NOMO-1 treated with dmso at 0.1 percent for 144 hours (cell line): ENCODE data around the gene OR2J1.
"Not testable (repeated sequence)": the region's sequence is repeated elsewhere in the genome, so short reads cannot be mapped to it uniquely, and the experiment has no call there.

ENCODE experiments used
- DNase-seq: peaks from one replicate; lab custom pipeline; 2025; ENCODE audit not compliant: unreplicated experiment; lab: John Stamatoyannopoulos, UW

The OR2J1 gene

GRCh38 chr6:29099190-29099589, at the start of gene OR2J1:
TSS of gene OR2J1 (plus strand) at chr6:29099490. CDS start at chr6:29100943, 1,453 bp downstream.
- no peak for DNase-seq

- no peak for DNase-seq
These were observed 47.6 kb upstream of the OR2J1 start for GRCh38 chr6:29051680-29052079.

GRCh38 chr6:29071831-29072723, 27.2 kb upstream of the OR2J1 start:
- DNase-seq = no peak

- no peak for DNase-seq
These were observed 20.1 kb upstream of the OR2J1 start for GRCh38 chr6:29079203-29079602.

GRCh38 chr6:29081312-29081711, 18.0 kb upstream of the OR2J1 start:
- no peak for DNase-seq

- DNase-seq = no peak
These were observed 16.8 kb upstream of the OR2J1 start for GRCh38 chr6:29082457-29082856.

- DNase-seq = no peak
These were observed 12.1 kb upstream of the OR2J1 start, which contains the start of gene OR2B3 for GRCh38 chr6:29087213-29087612. TSS of gene OR2B3 (minus strand) at chr6:29087313. CDS start at chr6:29087248, 65 bp downstream.

GRCh38 chr6:29092957-29093356, 6.3 kb upstream of the OR2J1 start:
- no peak for DNase-seq

- no peak for DNase-seq
These were observed 1.5 kb upstream of the OR2J1 start for GRCh38 chr6:29097803-29098202.

GRCh38 chr6:29107758-29108157, 8.5 kb downstream of the OR2J1 start, which contains the start of gene OR2J3:
TSS of gene OR2J3 (plus strand) at chr6:29108058. CDS start at chr6:29111891, 3,833 bp downstream.
- DNase-seq = no peak

GRCh38 chr6:29112135-29112534, 12.8 kb downstream of the OR2J1 start:
- no peak for DNase-seq

- DNase-seq = not testable (repeated sequence)
These were observed 15.7 kb downstream of the OR2J1 start for GRCh38 chr6:29114964-29115363.

GRCh38 chr6:29129326-29130012, 30.2 kb downstream of the OR2J1 start:
- no peak for DNase-seq

- DNase-seq = no peak
These were observed 31.4 kb downstream of the OR2J1 start for GRCh38 chr6:29130644-29131043.

GRCh38 chr6:29131691-29132090, 32.4 kb downstream of the OR2J1 start:
- DNase-seq = no peak

- no peak for DNase-seq
These were observed 38.4 kb downstream of the OR2J1 start for GRCh38 chr6:29137724-29138123.

- DNase-seq = no peak
These were observed 42.3 kb downstream of the OR2J1 start for GRCh38 chr6:29141606-29142005.

- no peak for DNase-seq
These were observed 43.0 kb downstream of the OR2J1 start for GRCh38 chr6:29142309-29142708.

GRCh38 chr6:29146179-29146578, 46.9 kb downstream of the OR2J1 start:
- DNase-seq = no peak

- no peak for DNase-seq
These were observed 47.8 kb downstream of the OR2J1 start for GRCh38 chr6:29147074-29147473.

GRCh38 chr6:29149444-29149843, 50.2 kb downstream of the OR2J1 start:
- not testable (repeated sequence) for DNase-seq
